BLaER1 treated with 17β-estradiol and CSF1 and Interleukin-3, amounts not matched to agents 10 nM and 100 nM (cell line): ENCODE results near the gene MAP4K2.
A peak's percentile ranks its signal among the peaks of the same experiment; 100 is the strongest.

Experiments used
- H3K27ac ChIP-seq, 11 experiments: shearing (Covaris generic); formaldehyde crosslinking; 2 replicates each; pipeline ENCODE4 v1.8.1; 2022
- H3K27me3 ChIP-seq, 11 experiments: shearing (Covaris generic); formaldehyde crosslinking; 2 replicates each; pipeline ENCODE4 v1.8.1; 2022
- H3K36me3 ChIP-seq, 11 experiments: shearing (Covaris generic); formaldehyde crosslinking; 2 replicates each; pipeline ENCODE4 v1.8.1; 2022
- H3K4me1 ChIP-seq, 10 experiments: shearing (Covaris generic); formaldehyde crosslinking; 2 replicates each; pipeline ENCODE4 v1.8.1; 2022
- H3K4me2 ChIP-seq, 11 experiments: shearing (Covaris generic); formaldehyde crosslinking; 2 replicates each; pipeline ENCODE4 v1.8.1; 2022
- H3K4me3 ChIP-seq, 10 experiments: shearing (Covaris generic); formaldehyde crosslinking; 2 replicates each; pipeline ENCODE4 v1.8.1; 2022
- H3K9ac ChIP-seq, 11 experiments: shearing (Covaris generic); formaldehyde crosslinking; 2 replicates each; pipeline ENCODE4 v1.8.1; 2022
- H3K9me3 ChIP-seq, 11 experiments: shearing (Covaris generic); formaldehyde crosslinking; replicated peaks in 1 of 11; 2 replicates each; pipeline ENCODE4 v1.8.1; 2022
- H4K20me1 ChIP-seq, 11 experiments: shearing (Covaris generic); formaldehyde crosslinking; 2 replicates each; pipeline ENCODE4 v1.8.1; 2022
- Cebpa-rat ChIP-seq, 11 experiments: shearing (Covaris generic); IDR thresholded peaks; 2 replicates each; pipeline ENCODE4 v1.8.1; 2022

MAP4K2 gene

GRCh38 chr11:64776875-64777274, 26.1 kb downstream of the MAP4K2 start:
- Histone ChIP-seq H3K9ac (peak overlapping the region; percentile 96 to 100 (median 99)), H4K20me1 (peaks cover 54 to 60% (median 57%) of the 10 kb centered on the region in 11 experiments), H3K36me3 (peaks cover 51 to 57% (median 54%) of the 10 kb centered on the region in 11 experiments), H3K9me3 (no peaks in the 10 kb centered on the region), H3K4me1 (peaks cover 58 to 69% (median 61%) of the 10 kb centered on the region in 10 experiments), H3K27ac (peak overlapping the region in 10 of 11 experiments; percentile 97 to 100 (median 99); a peak in 19 of 22 replicates), H3K27me3 (no peaks in the 10 kb centered on the region), H3K4me2 (peak overlapping the region; percentile 92 to 98 (median 97)), H3K4me3 (peak overlapping the region; percentile 71 to 98 (median 92))
- TF ChIP-seq Cebpa-rat (IDR thresholded peaks at IDR 0.05) = no peak

DNA sequence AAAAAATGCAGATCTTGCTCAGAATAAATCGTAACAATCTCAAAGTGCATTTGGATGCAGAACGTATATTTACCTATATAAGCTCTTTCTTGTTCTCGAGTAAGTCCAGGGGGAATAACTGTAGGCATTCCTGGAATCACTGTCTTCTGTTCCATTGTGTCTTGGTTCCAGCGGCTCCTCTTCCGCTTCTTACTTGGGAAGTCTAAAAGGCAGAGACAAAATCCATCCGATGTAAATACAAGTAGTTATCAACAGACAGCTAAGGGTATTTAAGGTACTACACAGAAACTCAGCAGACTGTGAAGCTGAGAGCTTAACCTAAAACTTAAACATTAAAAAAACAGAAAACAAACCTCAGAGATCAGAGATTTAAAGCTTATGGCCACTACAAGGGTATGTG, 26.6 kb downstream of the MAP4K2 start:
- H3K4me2 ChIP-seq = peak overlapping the region; percentile 92 to 98 (median 97)
- peaks cover 58 to 65% (median 61%) of the 10 kb centered on the region in 11 experiments for H4K20me1 ChIP-seq
- H3K4me3 ChIP-seq = peak overlapping the region; percentile 71 to 98 (median 92)
- no peaks in the 10 kb centered on the region for H3K9me3 ChIP-seq
- peak overlapping the region in 7 of 11 experiments; percentile 97 to 100 (median 99); a peak in 8 of 22 replicates for H3K27ac ChIP-seq
- H3K4me1 ChIP-seq = peaks cover 63 to 74% (median 66%) of the 10 kb centered on the region in 10 experiments
- peaks cover 55 to 61% (median 58%) of the 10 kb centered on the region in 11 experiments for H3K36me3 ChIP-seq
- peak overlapping the region; percentile 96 to 100 (median 99) for H3K9ac ChIP-seq
- no peaks in the 10 kb centered on the region for H3K27me3 ChIP-seq
- no peak for TF ChIP-seq Cebpa-rat (IDR thresholded peaks at IDR 0.05)

- Histone ChIP-seq H3K4me2 (peak overlapping the region; percentile 75 to 98 (median 96)), H3K9me3 (no peaks in the 10 kb centered on the region), H3K27me3 (no peaks in the 10 kb centered on the region), H3K27ac (peak overlapping the region in 5 of 11 experiments; percentile 24 to 77 (median 67); a peak in 4 of 22 replicates), H3K36me3 (peaks cover 78 to 84% (median 81%) of the 10 kb centered on the region in 11 experiments), H3K9ac (peak overlapping the region in 8 of 11 experiments; percentile 9 to 100 (median 81); a peak in 12 of 22 replicates), H4K20me1 (peaks cover 81 to 88% (median 84%) of the 10 kb centered on the region in 11 experiments), H3K4me1 (peaks cover 75 to 79% (median 78%) of the 10 kb centered on the region in 10 experiments), H3K4me3 (peak overlapping the region in 7 of 10 experiments; percentile 9 to 46 (median 19); a peak in 7 of 20 replicates)
- no peak for TF ChIP-seq Cebpa-rat (IDR thresholded peaks at IDR 0.05)
Measured at GRCh38 chr11:64774144-64774543, 28.9 kb downstream of the MAP4K2 start.

GRCh38 chr11:64772303-64773018, 30.6 kb downstream of the MAP4K2 start:
- TF ChIP-seq Cebpa-rat (IDR thresholded peaks at IDR 0.05) = peak in 1 of 11 experiments; percentile 48; a peak in 1 of 22 replicates
- H3K27me3 ChIP-seq = no peaks in the 10 kb centered on the region
- H3K4me3 ChIP-seq = peak overlapping the region; percentile 14 to 50 (median 38); a peak in 18 of 20 replicates
- H3K27ac ChIP-seq = peak overlapping the region; percentile 45 to 77 (median 74); a peak in 21 of 22 replicates
- H3K4me2 ChIP-seq = peak overlapping the region; percentile 75 to 98 (median 96)
- peak overlapping the region; percentile 20 to 74 (median 63) for H3K9ac ChIP-seq
- peaks cover 92 to 95% (median 95%) of the 10 kb centered on the region in 10 experiments for H3K4me1 ChIP-seq
- H3K9me3 ChIP-seq = no peaks in the 10 kb centered on the region
- H3K36me3 ChIP-seq = peaks cover 94 to 100% (median 97%) of the 10 kb centered on the region in 11 experiments
- H4K20me1 ChIP-seq = peaks cover 96 to 100% (median 100%) of the 10 kb centered on the region in 11 experiments

GRCh38 chr11:64771861-64772260, 31.2 kb downstream of the MAP4K2 start:
- Histone ChIP-seq H3K9me3 (no peaks in the 10 kb centered on the region), H3K4me1 (peaks cover 96 to 100% (median 99%) of the 10 kb centered on the region in 10 experiments), H3K9ac (peak overlapping the region; percentile 20 to 73 (median 59); a peak in 17 of 22 replicates), H3K4me2 (peak overlapping the region; percentile 75 to 98 (median 96)), H3K27ac (peak overlapping the region; percentile 45 to 77 (median 74); a peak in 21 of 22 replicates), H4K20me1 (peaks cover 96 to 100% (median 100%) of the 10 kb centered on the region in 11 experiments), H3K4me3 (peak overlapping the region; percentile 6 to 50 (median 35); a peak in 16 of 20 replicates), H3K27me3 (no peaks in the 10 kb centered on the region), H3K36me3 (peaks cover 94 to 100% (median 98%) of the 10 kb centered on the region in 11 experiments)
- TF ChIP-seq Cebpa-rat (IDR thresholded peaks at IDR 0.05) = no peak

DNA sequence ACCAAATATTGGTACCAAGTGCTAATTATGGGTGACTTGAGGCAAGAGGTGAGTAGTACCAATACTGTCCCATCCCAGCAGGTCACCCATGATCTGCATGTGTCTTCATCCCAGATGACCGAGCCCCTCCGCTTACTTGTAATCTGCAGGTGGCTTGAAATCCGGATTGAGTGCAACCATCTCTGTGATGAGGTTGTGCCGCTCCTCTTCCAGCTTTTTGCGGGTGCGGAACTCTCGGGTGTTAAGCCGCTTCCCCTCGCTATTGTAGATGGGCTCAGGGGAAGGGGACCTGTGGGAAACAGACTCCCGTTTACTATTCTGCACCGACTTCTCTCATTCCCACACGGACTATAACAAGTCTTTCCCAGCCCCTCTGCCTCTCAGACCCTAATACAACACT, 32.9 kb downstream of the MAP4K2 start:
- peak overlapping the region in 2 of 11 experiments; percentile 30 to 36; a peak in 3 of 22 replicates for H3K9ac ChIP-seq
- peaks cover 96 to 99% (median 98%) of the 10 kb centered on the region in 11 experiments for H4K20me1 ChIP-seq
- peak overlapping the region in 4 of 11 experiments; percentile 1 to 77 (median 32); a peak in 4 of 22 replicates for H3K27ac ChIP-seq
- H3K9me3 ChIP-seq = no peaks in the 10 kb centered on the region
- no peaks in the 10 kb centered on the region for H3K27me3 ChIP-seq
- no peak for TF ChIP-seq Cebpa-rat (IDR thresholded peaks at IDR 0.05)
- peaks cover 88 to 99% (median 96%) of the 10 kb centered on the region in 10 experiments for H3K4me1 ChIP-seq
- H3K36me3 ChIP-seq = peaks cover 92 to 99% (median 96%) of the 10 kb centered on the region in 11 experiments
- no peak overlapping the region for H3K4me3 ChIP-seq
- peak overlapping the region in 6 of 11 experiments; percentile 19 to 97 (median 96); a peak in 7 of 22 replicates for H3K4me2 ChIP-seq

DNA sequence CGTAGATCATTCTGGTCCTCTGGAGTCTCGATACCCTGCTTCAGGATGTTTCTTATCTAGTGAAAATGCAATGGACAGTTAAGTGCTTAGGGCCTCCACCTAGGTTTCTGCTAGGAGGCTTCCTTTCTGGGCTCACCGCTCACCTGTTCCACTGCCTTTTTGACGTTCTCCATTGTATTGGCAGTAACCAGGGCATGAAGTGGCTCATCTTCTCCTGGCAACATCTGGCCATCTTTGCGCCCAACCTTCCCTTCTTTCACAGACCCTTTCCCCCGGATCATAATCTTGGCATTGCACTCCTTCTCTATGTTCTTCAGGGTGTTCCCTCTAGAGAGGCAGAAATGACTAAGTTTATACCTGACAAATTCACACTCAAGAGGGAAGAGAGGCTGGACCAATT, 33.7 kb downstream of the MAP4K2 start:
- Histone ChIP-seq H4K20me1 (peaks cover 96 to 99% (median 98%) of the 10 kb centered on the region in 11 experiments), H3K27ac (peak overlapping the region in 4 of 11 experiments; percentile 1 to 77 (median 30); a peak in 3 of 22 replicates), H3K27me3 (no peaks in the 10 kb centered on the region), H3K4me3 (no peak overlapping the region), H3K4me1 (peaks cover 88 to 99% (median 96%) of the 10 kb centered on the region in 10 experiments), H3K36me3 (peaks cover 92 to 99% (median 96%) of the 10 kb centered on the region in 11 experiments), H3K4me2 (peak overlapping the region in 10 of 11 experiments; percentile 12 to 97 (median 46); a peak in 13 of 22 replicates), H3K9ac (peak overlapping the region in 6 of 11 experiments; percentile 1 to 39 (median 22); a peak in 8 of 22 replicates), H3K9me3 (no peaks in the 10 kb centered on the region)
- no peak for TF ChIP-seq Cebpa-rat (IDR thresholded peaks at IDR 0.05)

DNA sequence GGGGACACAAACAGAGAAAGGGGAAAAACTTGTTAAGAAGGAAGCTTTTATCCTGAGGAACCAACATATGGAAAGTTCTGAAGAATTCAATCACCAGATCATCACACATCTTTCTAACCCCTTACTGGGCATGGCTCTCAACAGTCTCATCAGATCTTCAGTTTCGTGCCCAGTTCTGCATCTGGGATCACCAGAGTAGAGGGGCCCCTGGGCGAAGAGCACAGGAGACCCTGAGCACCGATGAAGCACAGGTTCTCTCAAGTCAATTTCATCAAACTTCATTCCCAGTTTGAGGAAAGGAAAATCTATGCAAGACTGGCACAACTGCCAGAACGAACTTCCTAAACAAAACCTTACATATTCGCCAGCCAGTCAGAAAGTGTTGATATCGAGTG, 34.7 kb downstream of the MAP4K2 start:
- H3K4me2 ChIP-seq = peak overlapping the region; percentile 17 to 97 (median 48); a peak in 19 of 22 replicates
- H4K20me1 ChIP-seq = peaks cover 96 to 99% (median 98%) of the 10 kb centered on the region in 11 experiments
- peak overlapping the region in 8 of 11 experiments; percentile 0 to 39 (median 22); a peak in 9 of 22 replicates for H3K9ac ChIP-seq
- H3K36me3 ChIP-seq = peaks cover 92 to 99% (median 96%) of the 10 kb centered on the region in 11 experiments
- H3K27ac ChIP-seq = peak overlapping the region in 6 of 11 experiments; percentile 2 to 77 (median 31); a peak in 8 of 22 replicates
- H3K27me3 ChIP-seq = no peaks in the 10 kb centered on the region
- H3K9me3 ChIP-seq = no peaks in the 10 kb centered on the region
- peaks cover 88 to 99% (median 96%) of the 10 kb centered on the region in 10 experiments for H3K4me1 ChIP-seq
- TF ChIP-seq Cebpa-rat (IDR thresholded peaks at IDR 0.05) = no peak
- no peak overlapping the region; a peak in 1 of 20 replicates for H3K4me3 ChIP-seq
